HFFc6 (cell line): Measurements from ENCODE around the gene KIAA1755. TPM values are rescaled to one million over a fixed set of nuclear protein-coding genes. Genes with fewer than 3 reads are reported as not detected.
A peak's percentile ranks its signal among the peaks of the same experiment; 100 is the strongest.

ENCODE experiments used
- DNase-seq: peaks from one replicate; pipeline ENCODE4 v3.0.0-alpha.2; 2018
- H3K27ac Mint-ChIP-seq: 2 replicates; pipeline ENCODE4 v1.8.0; 2020; ENCODE audit warnings: mild to moderate bottlenecking, mixed read lengths
- H3K27me3 Mint-ChIP-seq: 2 replicates; pipeline ENCODE4 v1.8.0; 2021; ENCODE audit warnings: mild to moderate bottlenecking, moderate library complexity, mixed read lengths; ENCODE audit not compliant: insufficient read depth
- H3K36me3 Mint-ChIP-seq: 2 replicates; pipeline ENCODE4 v1.8.0; 2021; ENCODE audit warnings: low read depth, mixed read lengths
- H3K4me1 Mint-ChIP-seq: 2 replicates; pipeline ENCODE4 v1.8.0; 2020; ENCODE audit warnings: low read depth, mixed read lengths
- H3K4me3 Mint-ChIP-seq: 2 replicates; pipeline ENCODE4 v1.8.0; 2020; ENCODE audit warnings: mild to moderate bottlenecking, moderate library complexity, mixed read lengths
- H3K9me3 Mint-ChIP-seq: 2 replicates; pipeline ENCODE4 v1.8.0; 2020; ENCODE audit warnings: mild to moderate bottlenecking, mixed read lengths
- total RNA-seq, 6 experiments: library from RNA; stranded (reverse); fragmentation: NEBNext Ultra II Directional; extraction: Animal tissue kit (Norgen Biotek cat#: 25700); gene quantifications; 2 replicates in 1 of 6; 3 replicates in 5 of 6; pipeline ENCODE4 v1.2.3, GENCODE V29; 2021
- TF ChIP-seq, protein P1 (sequence below): fragments of 200-600 bp; sonication (generic); IDR thresholded peaks from 2 replicates; pipeline ENCODE4 v1.5.0; 2021; ENCODE audit warnings: antibody characterized with exemption, mild to moderate bottlenecking

Gene KIAA1755
- total RNA-seq, 6 experiments from 2014 or later: 1.2 to 4.4 (median 2.2) TPM

DNA sequence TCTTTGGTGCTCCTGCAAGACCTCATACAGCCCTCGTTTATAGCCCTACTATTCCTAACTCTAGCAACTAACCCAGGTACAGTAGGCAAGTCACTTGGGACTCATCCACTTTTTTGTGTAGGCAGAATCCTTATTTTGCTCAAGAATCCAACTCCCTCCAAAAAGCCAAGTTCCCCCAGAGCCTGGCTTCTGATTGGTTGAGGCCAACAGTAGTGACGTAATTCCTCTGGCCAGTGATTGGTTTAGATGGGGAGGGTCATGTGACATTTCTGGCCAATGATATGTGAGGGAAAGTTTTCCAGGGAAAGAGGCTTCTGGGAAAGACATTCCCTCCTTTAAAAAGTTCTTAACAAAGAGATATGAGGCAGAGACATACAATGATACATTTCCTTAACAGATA lies 32.1 kb downstream of the KIAA1755 start:
- Mint-ChIP-seq H3K27me3 (peaks cover 1% of the 10 kb centered on the region; the same call in 1 of the 2 replicates), H3K9me3 (no peaks in the 10 kb centered on the region), H3K4me1 (peaks cover 14% of the 10 kb centered on the region), H3K36me3 (no peaks in the 10 kb centered on the region), H3K4me3 (no peak overlapping the region), H3K27ac (no peak overlapping the region; the same call in 1 of the 2 replicates)
- no peak for DNase-seq
- TF ChIP-seq, protein P1, sequence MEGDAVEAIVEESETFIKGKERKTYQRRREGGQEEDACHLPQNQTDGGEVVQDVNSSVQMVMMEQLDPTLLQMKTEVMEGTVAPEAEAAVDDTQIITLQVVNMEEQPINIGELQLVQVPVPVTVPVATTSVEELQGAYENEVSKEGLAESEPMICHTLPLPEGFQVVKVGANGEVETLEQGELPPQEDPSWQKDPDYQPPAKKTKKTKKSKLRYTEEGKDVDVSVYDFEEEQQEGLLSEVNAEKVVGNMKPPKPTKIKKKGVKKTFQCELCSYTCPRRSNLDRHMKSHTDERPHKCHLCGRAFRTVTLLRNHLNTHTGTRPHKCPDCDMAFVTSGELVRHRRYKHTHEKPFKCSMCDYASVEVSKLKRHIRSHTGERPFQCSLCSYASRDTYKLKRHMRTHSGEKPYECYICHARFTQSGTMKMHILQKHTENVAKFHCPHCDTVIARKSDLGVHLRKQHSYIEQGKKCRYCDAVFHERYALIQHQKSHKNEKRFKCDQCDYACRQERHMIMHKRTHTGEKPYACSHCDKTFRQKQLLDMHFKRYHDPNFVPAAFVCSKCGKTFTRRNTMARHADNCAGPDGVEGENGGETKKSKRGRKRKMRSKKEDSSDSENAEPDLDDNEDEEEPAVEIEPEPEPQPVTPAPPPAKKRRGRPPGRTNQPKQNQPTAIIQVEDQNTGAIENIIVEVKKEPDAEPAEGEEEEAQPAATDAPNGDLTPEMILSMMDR: no peak

DNA sequence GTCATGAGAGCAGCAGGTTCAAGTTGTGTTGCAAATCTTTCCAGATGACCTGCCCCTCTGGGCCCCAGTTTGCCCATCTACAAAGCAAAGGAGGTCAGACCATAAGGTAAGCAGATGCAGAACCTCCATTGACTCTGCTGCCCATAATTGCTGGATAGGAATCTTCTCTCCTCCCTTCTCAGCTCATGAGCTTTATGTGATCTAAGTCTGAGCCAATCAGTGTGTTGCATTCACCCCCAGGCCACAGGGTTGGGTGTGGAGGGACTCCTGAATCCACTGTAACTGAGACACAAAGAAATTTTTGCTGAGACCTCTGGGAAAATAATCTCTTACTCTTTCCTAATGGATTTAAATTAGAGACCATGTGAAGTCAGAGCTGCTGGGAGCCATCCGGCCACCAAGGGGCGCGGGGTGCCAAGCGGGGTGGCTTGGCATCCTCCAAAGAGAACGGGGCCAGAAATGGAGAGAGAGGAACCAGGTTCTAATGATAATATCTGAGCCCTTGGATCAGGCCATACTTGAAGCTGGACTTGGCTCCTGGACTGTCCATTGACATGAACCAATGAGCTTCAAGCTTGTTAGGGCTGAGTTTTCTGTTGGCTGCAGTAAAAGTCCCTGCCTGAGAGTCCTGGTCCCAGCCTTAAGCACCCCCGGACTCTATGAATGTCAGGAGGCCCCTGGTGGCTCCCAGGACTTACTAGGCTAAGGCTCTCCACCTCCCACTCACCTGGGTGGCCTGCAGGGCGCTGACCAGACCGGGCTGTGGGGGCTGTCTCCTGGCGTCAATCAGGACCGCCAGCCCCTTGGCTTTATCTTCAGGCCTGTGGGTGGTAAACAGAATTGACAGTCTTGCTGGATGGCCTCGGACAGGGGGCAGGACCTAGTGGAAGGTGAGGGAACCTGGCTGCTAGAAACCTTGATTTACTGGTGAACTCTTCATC lies 32.8 kb downstream of the KIAA1755 start:
- DNase-seq: no peak
- H3K4me1 Mint-ChIP-seq: peaks cover 16% of the 10 kb centered on the region
- H3K27ac Mint-ChIP-seq: no peak overlapping the region
- no peaks in the 10 kb centered on the region for H3K36me3 Mint-ChIP-seq
- TF ChIP-seq, protein P1: peak; percentile 36
- H3K4me3 Mint-ChIP-seq: no peak overlapping the region
- H3K9me3 Mint-ChIP-seq: no peaks in the 10 kb centered on the region
- peaks cover 1% of the 10 kb centered on the region for H3K27me3 Mint-ChIP-seq

DNA sequence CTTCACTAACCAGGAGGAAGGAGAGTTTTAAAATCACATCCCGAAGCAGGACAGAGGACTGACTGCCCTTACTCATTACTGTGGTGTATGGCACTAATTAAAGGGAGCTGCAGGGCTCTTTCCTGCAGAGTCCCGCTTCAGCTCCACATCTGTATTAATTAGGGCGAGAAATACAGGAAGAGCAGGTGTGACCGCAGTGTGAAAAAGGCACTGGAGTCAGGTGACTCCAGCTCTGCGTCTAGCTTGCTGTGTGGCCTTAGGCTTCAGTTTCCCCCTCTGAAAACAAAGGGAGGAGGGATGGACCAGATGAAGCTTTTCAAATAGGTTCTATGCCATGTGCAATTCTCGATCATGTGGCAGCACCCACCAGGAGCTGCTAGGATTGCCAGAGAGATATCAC lies 34.0 kb downstream of the KIAA1755 start:
- Mint-ChIP-seq H3K27ac (no peak overlapping the region), H3K36me3 (no peaks in the 10 kb centered on the region), H3K27me3 (peaks cover 1% of the 10 kb centered on the region), H3K4me3 (no peak overlapping the region), H3K4me1 (peaks cover 15% of the 10 kb centered on the region), H3K9me3 (no peaks in the 10 kb centered on the region)
- DNase-seq: no peak
- TF ChIP-seq, protein P1: no peak

DNA sequence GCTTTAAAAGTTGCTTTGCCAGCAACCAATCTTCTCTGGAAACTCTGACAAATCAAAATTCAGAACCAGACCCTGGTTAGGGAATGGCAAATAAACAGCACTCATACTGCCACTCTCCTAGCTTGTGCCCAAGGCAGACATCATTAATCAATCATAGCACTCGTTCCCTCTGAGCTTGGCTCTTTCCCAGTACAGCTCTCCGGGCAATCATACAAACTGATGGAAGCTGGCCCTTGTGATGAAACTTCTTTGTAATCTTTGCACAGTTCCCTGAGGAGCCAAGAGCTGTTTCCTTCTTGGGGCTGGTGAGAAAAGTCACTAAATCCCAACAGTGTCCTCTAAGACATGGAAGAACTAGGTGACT lies 34.7 kb downstream of the KIAA1755 start:
- H3K9me3 Mint-ChIP-seq: no peaks in the 10 kb centered on the region
- peaks cover 14% of the 10 kb centered on the region for H3K4me1 Mint-ChIP-seq
- H3K36me3 Mint-ChIP-seq: no peaks in the 10 kb centered on the region
- TF ChIP-seq, protein P1: no peak
- H3K4me3 Mint-ChIP-seq: no peak overlapping the region
- DNase-seq: no peak
- no peak overlapping the region for H3K27ac Mint-ChIP-seq
- peaks cover 1% of the 10 kb centered on the region for H3K27me3 Mint-ChIP-seq

DNA sequence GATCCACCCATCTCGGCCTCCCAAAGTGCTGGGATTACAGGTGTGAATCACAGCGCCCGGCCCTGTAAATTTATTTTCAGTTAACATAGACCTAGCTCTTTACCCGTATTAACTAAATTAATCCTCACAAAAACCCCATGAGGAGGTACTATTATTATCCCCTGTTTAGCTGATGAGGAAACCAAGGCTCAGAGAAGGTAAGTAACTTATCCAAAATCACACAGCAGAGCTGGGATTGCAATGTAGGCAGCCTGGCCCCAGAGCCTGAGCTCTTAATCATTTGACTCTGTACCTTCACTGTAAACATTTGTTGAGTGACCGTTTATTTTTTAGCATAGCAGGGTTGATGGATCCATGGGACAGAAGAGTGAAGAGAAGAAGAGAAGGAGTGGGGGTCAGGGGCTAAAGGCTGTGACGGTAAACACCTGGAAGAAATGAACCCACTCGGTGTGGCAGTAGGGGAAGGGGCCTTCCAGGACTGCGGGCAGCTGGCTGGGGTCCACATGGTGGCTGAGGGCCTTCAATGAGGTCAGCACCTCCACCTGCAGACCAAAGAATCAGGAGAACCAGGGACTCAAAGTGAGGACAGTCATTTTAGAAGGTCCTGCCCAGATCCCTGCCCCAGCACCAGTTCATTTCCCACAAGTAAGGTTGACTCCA lies 35.2 kb downstream of the KIAA1755 start:
- TF ChIP-seq, protein P1: no peak
- peaks cover 1% of the 10 kb centered on the region for H3K27me3 Mint-ChIP-seq
- no peak for DNase-seq
- H3K4me1 Mint-ChIP-seq: peaks cover 14% of the 10 kb centered on the region
- no peaks in the 10 kb centered on the region for H3K36me3 Mint-ChIP-seq
- H3K27ac Mint-ChIP-seq: no peak overlapping the region
- H3K9me3 Mint-ChIP-seq: no peaks in the 10 kb centered on the region
- H3K4me3 Mint-ChIP-seq: no peak overlapping the region
